ENCODE results near the gene LASP1NB.
"Not testable (repeated sequence)": the region's sequence is repeated elsewhere in the genome, so short reads cannot be mapped to it uniquely, and the experiment has no call there.

The LASP1NB gene

DNA sequence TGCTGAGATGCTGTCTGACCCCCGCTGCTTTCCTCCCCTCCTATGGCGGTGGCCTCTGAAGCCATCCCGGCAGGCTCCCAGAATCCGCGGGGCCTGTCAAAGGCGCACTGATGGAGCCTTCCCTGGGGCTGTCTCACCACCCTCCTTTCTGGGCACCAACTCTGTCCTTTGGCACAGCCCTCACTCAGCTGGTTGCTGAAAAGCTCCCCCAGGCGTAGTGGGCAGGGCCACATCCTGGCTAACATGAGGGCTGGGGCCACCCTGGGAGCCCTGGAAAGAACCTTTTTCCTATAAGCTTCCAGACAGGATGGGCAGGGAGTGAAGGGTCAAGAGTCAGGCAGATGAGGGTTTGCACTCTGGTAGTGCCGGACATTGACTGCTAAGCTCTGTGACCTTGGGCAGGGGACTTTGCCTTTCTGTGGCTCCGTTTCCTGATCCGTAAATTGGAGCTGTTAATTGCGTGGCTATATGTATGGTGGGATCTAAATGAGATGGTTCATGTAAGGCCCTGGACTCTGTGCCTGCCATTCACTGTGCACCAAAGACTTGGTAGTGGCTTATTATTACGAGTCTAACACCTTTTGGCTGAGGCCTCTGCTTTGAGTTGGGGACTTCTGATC lies 27.6 kb upstream of the LASP1NB start:
- no peak for DNase-seq

DNA sequence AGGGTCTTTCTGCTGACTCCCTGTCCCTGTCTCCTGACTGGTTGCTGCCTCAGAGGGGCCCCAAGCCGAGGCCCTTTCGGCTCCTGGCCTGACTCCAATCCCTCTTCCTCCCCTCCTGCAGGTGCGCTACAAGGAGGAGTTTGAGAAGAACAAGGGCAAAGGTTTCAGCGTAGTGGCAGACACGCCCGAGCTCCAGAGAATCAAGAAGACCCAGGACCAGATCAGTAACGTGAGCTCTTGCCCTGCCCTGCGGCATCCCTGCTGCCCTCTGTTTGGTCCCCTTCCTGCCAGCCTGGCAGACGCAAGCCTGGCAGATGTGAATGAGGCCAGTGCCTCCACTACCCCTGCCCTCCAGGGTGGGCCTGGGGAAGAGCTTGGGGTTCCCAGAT lies 27.1 kb upstream of the LASP1NB start:
- peak; percentile 31 for DNase-seq

DNA sequence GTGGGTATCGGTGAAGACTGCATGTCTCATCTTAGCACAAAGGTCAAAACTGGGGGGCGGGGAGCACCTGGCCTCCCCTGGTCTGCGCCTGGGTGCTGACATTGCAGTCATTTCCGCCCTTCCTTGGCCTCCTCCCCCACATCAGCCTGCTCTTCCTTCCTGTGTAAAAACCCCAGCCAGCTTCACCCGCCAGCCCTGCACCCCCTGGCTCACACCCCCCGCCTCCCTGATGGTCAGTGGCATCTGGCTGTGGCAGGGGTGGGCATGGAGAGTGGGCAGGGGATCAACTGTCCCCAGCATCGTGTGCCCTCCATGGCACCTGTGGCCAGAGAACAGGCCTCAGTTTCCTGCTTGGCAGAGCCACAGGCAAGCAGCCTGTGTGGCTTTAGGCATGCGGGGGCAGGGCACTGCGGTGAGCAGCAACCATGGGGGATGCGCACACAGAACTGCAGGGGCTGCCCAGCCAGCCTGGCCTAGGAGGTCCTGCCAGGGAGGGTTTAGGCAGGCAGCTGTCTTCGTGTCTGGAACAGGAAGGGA lies 26.5 kb upstream of the LASP1NB start:
- DNase-seq: peak; percentile 76

DNA sequence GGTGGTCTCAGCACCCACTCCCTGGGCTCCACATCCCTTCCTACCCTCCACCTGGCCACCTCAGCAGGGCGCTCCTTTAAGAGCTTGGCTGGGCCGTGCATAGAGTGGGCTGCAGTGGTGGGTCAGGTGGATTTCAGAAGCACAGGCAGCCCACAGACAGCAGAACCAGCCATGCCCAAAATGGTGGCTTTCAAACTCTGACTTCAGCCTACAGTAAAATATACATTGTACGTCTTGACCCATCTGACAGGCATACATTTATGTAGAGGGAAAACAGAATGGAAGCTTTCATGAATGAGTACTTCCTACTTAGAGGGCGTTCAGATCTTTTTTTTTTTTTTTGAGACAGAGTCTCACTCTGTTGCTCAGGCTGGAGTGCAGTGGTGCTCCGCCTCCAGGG lies 26.0 kb upstream of the LASP1NB start:
- DNase-seq: no peak

DNA sequence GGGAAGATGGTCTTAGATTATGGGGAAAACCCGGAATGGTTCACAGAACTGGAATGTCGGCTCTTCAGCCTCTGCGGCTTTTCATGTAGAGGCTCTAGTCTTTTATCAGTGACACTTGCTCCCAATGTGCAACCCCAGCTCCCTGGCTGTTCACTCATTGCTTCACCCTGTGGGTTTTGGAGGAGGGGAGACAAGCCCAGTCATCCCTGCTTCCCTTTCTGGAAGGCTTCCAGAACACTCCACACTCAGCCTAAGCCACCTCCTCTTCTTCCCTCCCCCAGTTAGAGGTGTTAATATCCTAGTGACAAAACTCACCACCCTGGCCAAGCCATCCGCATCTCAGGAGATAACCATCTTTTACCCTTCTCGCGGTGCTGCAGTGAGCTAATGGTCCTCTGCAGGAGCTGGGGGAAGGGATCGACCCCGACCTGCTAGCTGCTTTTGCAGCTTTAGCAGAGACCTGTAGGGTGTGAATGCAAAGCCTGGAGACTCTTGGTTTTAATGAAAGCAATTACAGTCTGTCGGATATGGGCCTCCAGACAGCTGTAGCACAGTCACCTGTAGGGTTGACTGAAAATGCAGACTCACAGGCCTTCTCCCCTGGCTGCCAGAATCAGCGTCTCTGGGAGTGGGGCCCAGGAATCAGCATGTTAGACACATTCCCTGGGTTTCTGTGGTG lies 24.3 kb upstream of the LASP1NB start:
- no peak for DNase-seq

DNA sequence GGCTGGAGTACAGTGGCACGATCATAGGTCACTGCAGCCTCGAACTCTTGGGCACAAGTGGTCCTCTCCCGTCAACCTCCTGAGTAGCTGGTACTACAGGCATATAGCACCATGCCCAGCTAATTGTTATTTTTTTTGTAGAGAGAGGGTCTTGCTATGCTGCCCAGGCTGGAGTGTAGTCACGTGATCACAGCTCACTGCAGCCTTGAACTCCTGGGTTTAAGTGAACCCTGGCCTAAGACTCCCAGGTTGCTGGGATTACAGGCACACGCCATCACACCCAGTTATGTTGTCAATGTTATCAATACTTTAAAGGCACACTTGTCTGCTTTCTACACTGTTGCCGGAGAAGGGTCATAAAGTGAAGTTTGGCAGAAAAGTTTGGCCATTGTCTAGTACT lies 22.0 kb upstream of the LASP1NB start:
- DNase-seq: no peak

DNA sequence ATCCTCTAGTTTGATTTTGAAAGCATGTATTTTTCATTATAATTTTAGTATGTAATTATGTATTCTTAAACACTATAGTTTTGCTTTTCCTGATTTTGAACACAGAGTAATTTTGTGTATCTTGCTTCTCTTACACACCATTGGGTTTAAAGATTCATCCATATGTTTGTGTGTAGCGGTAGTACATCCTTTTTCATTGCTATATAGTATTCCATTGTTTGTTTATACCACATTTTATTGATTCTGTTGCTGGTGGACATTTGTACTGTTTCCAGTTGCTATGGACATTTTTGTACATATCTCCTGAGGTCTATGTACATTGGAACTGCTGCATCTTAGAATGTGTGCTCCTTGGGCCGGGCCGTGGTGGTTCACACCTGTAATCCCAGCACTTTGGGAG lies 20.5 kb upstream of the LASP1NB start:
- no peak for DNase-seq

DNA sequence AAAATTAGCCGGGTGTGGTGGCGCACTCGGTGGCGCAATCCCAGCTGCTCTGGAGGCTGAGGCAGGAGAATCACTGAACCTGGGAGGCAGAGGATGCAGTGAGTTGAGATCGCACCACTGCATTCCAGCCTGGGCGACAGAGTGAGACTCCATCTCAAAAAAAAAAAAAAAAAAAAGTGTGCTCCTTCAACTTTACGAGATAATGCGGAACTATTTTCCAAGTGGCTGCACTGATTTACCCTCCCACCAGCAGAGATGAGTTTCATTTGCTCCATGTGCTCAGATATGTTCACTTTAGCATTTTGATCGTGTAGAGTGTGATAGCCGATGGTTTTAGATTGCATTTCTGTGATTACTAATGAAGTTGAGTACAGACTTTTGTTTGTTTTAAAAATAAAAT lies 20.0 kb upstream of the LASP1NB start:
- no peak for DNase-seq

DNA sequence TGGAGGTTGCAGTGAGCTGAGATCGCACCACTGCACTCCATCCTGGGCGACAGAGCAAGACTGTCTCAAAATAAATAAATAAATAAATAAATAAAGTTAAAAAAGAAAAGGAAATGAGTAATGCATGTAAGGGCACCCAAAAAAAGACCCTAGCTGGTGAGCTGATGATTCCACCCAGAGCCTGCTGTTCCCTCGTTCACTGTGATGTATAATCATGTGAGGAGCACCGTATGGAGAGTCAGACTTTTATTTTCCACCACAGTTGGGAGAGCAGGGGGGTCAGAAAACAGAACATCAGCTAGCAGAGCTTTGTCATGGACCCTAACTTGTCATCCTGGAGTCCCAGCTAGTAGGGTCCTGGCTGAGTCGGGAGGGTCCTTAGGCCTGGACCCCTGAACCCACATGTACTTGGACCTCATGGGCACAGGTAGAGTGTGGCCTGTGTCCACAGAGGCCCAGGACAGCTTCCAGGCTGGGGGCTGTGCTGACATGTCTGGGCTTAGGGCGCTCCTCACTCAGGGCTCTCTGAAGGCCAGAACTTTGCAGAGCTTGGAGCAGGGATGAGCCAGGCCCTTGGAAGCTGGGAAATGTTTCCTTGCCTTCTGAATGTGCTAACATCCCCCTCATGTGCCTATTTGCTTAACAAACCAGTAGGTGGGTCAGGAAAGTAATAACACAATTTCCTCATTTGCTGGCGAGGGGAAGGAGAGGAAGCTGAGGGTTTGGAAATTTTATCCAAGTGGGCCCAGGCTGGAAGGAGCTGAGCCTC lies 18.8 kb upstream of the LASP1NB start:
- DNase-seq: no peak

DNA sequence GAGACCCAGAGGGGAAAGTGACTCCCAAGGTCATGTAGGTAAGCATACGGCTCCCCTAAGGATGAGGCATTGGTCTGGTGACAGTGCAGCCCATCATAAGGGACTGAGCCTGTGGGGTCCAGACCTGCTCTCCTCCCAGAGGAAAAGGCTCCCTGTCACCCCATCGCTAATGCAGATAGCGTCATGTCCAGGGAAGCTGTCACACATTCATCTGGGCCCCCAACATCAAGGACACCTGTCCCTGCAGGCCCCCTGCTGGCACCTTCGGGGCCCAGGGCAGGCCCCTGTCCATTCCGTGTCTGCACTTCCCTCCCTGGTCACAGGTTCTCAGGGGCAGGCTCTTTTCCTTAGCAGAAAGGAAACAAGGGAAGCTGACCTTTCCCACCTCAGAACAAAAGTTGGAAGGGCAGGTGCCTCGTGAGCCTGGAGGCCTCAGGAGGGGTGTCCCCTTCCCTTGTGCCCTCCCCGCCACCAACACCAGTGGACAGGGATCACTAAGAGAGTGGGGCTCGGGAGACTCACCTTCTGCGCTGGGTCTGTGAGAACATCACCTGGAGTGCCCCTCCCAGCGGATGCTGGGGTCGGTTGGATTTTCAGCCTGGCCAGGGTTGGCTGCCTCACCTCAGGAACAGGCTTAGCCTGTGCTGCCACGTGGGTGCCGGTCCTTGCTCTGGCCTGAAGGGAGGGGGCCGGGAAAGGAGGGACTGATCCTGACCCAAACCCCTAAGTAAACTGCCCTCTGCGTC lies 17.3 kb upstream of the LASP1NB start:
- DNase-seq: no peak

DNA sequence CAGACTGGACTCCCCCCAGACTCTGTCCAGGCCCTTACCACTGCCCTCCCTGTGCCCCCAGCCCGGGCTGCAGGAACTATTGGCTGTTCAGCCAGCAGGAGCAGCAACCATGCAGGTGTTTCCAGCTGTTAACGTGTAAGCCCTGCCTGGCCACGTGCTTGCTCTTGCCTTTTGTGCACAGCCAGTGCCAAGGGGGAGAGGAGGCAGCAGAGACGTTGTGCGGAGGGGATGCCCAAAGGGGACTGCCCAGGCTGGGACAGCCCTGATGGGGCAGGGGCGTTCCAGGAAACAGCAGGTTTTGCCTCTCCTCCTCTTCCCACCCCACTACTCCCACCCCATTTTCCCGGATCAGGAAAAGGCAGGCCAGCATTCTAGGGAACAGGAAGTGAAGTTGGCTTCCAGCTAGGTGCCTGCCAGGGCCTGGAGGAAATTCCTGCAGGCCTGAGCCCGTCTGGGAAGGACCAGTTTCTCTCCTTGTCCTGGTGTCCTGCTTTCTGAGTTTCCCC lies 16.7 kb upstream of the LASP1NB start:
- DNase-seq: no peak

DNA sequence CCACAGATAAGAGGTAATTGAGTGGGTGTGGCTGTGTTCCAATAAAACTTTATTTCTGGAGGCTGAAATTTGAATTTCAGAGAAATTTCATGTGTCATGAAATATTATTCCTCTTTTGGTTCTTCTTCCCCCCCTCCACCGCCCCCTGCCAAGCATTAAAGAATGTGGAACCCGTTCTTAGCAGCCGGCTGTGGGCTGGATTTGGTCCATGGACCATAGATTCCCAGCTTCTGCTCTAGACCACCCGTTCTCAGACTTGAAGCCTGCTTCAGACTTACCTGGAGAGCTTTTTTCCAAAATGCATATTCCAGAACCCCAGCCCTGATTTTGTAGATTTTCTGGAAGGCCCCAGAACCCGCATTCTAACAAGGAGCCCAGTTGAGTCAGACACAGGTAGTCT lies 15.1 kb upstream of the LASP1NB start:
- no peak for DNase-seq

DNA sequence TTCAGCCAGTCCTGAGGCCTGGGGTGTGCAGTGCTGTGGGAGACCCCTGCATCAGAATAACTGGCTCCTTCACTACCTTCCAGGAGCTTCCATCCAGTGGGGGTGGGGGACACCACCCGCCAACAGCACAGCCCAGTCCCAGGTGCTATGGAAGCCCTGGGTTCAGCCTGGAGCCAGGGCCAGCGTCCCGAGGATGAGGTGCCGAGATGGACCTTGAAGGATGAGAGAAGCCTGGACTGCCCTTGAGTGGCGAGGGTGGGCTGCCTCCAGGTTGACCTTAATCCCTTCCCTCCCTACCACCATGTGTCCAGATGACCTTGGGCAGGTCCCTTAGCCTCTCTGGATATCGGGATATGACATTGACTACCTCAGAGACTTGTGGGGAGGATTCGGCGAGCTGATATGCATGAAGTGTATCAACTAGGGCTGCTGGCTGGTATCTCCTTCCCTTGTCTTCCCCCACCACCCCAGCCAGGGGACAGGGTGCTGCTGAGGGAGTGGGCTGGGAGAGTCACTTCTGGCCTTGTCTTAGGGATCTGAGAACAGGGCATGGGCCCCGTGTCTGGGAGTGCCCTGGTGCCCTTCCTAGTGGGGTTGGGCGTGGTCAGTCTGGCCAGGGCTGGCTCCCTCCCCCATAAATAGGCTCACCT lies 14.2 kb upstream of the LASP1NB start:
- no peak for DNase-seq

DNA sequence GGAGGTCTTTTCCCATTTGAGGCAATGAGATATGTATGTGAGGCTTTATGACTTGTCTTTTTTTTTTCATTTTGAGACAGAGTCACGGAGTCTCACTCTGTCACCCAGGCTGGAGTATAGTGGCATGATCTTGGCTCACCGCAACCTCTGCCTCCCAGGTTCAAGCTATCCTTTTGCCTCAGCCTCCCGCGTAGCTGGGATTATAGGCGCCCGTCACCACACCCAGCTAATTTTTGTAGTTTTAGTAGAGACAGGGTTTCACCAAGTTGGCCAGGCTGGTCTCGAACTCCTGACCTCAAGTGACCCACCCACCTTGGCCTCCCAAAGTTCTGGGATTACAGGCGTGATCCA lies 13.7 kb upstream of the LASP1NB start:
- not testable (repeated sequence) for DNase-seq

DNA sequence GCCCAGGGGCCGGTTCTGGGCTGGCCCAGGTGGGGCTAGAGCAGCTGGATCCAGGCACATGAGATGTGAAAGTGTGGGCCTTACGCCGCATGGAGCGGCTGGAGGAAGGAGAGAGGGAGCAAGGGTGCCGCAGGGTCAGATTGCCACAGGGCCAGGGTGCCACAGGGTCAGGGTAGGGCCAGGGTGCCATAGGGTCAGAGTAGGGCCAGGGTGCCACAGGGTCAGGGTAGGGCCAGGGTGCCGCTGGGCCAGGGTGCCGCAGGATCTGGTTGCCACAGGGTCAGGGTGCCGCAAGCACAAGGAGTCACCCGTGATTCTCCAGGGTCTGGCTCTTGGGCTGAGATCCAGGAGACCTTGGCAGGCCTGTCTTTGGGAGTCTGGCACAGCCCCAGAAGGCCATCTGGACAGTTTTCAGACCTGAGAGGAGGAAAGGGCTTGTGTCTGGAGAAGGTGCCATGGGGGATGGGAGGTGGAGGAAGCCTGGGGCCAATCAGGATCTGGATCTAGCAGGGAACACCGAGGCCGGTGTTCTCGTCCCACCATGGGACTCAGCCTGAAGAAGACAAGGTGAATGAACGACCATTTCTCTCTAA lies 13.1 kb upstream of the LASP1NB start:
- DNase-seq: no peak

DNA sequence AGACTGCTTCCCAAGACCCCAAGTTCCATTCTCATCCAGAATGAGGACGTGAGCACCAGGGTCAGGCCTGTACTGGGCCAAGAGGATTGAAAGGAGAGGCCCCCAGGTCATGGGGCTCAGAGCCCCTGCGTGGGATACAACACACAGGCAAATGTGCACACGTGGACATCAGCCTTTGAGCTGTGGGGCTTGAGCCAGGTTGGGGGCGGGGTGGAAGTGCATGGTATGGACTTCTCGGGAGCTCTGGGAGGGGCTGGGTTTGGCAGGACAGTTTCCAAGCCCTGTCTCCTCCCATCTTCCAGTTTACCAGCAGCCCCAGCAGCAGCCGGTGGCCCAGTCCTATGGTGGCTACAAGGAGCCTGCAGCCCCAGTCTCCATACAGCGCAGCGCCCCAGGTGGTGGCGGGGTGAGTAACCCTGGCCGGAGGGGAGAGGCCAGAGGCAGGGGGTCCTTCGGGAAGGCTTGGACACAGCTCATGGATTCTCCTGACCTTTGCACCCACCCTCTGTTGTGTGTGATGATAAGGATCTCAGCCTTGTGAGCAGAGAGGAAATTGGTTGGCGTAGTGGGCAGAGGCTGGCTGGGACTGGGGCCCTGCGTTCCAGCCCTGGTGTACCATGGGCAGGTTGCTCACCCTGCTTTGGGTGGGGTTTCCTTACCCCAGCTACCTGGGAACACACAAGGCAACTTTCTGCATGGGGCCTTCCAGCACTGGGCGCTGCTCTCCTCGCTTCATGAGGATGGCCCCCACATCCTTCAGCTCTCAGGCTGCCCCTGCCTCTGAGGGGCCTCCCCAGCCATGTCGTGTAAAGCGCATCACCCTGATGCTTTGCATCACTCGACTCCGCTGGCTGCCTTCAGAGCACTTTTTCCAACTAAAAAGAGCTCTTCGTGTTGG lies 10.4 kb upstream of the LASP1NB start:
- no peak for DNase-seq

DNA sequence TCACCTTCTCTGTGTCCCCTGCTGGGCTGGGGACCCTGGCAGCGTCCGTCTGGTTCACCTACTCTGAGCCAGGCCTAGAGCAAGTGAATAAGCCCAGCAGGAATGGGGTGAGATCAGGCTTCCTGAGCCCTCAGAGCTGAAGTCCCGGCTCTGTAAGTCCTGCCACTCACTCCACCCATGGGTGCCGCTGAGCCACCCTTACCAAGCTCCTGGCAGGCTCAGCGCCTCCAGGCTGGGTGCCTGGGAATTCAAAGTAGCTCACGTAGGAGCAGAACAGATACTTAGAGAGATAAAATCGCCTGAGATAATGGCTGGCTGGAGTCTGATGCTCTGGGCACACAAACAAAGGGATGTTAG lies 9.8 kb upstream of the LASP1NB start:
- DNase-seq: no peak

DNA sequence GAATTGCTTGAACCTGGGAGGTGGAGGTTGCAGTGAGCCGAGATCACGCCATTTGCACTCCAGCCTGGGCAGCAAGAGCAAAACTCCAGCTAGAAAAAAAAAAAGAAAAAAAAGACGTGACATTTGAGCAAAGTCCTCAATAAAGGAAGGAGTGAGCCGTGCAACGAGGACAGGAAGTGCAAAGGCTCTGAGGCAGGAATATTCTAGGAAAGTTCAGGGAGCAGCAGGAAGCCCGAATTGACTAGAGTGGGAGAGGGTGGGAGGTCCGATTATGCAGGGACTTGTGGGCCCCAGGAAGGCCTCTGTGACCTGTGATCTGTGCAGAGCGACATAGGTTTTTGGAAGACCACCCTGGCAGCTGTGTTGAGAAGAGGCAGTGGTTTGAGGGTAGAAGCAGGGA lies 8.6 kb upstream of the LASP1NB start:
- DNase-seq: no peak

DNA sequence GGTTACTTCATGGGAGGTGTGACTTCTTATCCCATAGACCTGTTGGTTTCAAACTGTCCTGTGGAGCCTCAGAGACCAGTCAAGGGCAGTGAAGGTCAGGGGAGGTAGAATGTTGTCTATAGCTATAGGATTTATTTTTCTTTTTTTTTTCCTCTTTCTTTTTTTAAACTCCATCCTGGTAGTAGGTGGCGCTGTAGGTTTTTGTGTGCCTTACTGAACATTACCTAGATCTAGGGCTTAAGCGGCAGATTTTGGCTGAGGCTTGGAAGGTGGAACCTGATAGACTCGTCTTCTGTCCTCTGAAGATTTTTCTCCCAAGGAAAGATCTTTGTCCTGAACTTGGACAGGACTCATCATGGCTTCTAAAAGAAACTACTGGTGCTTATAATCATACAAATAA lies 8.2 kb upstream of the LASP1NB start:
- no peak for DNase-seq

DNA sequence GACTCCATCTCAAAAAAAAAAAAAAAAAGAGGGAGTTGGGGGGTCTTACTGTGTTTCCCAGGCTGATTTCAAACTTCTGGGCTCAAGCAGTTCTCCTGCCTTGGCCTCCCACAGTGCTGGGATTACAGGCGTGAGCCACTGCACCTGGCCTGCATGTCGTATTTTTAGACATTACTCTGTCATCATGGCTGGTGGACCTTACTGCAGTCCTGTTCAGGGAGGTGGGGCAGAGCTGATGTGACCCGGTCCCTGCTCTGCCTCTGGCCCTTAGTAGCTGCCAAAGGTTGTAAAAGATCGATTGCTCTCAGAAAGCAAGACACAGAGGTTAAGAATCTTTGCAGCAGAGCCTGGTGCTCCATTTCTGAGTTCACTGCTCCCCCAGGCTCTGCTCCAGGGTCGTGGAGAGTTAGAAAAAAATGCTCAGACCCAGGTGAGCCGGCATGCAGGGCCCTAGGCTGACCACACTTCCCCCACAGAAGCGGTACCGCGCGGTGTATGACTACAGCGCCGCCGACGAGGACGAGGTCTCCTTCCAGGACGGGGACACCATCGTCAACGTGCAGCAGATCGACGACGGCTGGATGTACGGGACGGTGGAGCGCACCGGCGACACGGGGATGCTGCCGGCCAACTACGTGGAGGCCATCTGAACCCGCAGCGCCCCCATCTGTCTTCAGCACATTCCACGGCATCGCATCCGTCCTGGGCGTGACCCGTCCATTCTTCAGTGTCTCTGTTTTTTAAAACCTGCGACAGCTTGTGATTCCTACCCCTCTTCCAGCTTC lies 7.1 kb upstream of the LASP1NB start:
- no peak for DNase-seq

Measured in stimulated activated CD4-positive, alpha-beta T cell treated with anti-CD3 and anti-CD28 coated beads, Interleukin-12 subunit alpha, Interleukin-12 subunit beta, amount 100 ng/mL, for 4 hours (primary cell).